Stimulated activated CD8-positive, alpha-beta memory T cell treated with anti-CD3 and anti-CD28 coated beads, Interleukin-15, amount 100 ng/mL, for 48 hours (primary cell): ENCODE results near the gene CBY2.

Experiments
- DNase-seq, 2 donors: peaks; one replicate each; pipeline ENCODE4 v3.0.0-alpha.2; 2020; ENCODE audit warnings: low read depth in 2 of 2

CBY2 gene

DNA sequence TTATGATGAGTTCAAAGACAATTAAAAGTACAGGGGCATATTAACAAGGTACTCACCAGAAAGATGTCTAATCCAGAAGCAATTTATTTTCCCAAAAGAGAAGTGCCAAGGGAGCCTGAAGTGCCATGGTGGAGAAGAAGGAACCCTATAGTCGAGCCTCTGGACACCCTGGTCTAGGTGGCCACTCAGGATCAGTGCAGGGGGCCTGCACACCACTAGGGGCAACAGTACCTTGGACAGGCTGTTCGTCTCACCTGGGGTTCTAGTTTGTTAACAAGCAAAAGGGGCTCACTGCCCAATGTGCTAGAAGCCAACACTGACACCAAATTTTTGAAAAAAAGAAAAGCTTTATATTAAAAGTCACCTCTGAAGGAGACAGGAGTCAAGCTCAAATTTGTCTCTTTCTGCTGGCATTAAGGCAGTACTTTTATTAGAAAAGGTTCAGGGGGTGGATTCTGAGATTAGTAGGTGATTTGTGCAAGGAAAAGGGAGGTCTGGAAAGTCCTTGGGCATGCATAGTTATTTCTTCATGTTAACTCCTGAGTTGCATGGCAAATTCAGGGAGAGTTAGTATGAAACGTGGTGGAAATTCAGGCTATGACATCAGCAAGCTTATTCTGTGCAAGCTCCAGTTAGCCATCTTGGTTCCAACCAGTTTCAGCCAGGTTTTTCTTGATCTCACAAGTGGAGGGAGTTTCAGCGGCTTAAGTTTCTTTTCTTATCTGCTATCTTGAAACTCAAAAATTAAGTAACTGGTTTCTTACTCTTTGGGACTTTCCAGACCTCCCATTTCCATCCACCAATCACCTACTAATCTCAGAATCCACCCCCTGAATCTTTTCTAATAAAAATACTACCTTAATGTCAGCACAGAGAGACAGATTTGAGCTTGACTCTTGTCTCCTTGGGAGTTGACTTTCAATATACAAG, 884 bp upstream of the CBY2 start:
- DNase-seq = no peak

DNA sequence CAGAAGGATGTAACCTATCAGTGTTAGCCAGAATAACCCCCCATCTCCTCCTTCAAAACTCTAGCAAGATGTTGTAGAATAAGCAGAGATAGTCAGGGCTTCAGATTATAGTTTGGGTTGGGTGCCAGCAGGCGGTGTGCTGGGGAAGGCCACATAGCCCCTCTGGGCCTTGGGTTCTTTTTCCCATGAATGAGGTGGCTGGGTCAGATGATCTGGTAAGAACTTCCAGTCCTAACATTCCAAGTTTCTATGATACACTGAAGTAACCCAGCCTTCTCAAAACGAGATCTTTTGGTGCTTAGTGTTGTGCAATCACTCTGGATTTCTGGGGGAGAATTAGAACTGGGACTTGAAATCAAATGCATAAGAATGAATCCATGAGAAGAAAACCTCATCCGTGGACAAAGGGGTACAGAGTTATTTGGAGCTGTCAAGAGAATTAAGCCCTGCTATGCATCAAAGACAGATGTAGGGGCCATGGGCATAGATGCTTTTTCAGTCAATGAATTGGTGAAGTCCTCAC, 810 bp downstream of the CBY2 start:
- no peak for DNase-seq

DNA sequence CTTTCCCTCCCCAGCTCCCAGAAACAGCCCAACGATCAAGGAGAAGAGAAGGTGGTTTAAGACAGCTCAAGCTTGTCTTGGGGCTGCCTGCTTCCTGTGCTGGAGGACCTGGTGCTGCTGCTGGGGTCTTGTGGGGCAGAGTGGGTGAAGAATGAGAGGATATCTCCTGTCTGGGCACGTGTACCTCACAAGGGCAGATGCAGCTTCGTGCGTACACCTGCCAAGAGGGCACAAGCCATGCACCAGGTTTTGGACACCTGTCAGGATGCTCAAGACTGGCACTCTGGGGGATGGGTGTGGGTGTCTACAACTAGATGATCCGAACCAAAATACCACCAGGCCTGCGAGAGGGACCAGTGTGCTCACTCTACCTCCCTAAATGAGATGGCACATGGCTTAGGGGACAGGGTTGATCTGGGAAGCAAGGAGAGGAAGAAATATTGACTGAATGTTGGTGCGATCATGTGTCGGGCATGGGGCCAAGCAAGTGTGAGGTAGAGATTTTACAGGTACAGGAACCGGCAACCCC, 2.2 kb downstream of the CBY2 start:
- no peak for DNase-seq

DNA sequence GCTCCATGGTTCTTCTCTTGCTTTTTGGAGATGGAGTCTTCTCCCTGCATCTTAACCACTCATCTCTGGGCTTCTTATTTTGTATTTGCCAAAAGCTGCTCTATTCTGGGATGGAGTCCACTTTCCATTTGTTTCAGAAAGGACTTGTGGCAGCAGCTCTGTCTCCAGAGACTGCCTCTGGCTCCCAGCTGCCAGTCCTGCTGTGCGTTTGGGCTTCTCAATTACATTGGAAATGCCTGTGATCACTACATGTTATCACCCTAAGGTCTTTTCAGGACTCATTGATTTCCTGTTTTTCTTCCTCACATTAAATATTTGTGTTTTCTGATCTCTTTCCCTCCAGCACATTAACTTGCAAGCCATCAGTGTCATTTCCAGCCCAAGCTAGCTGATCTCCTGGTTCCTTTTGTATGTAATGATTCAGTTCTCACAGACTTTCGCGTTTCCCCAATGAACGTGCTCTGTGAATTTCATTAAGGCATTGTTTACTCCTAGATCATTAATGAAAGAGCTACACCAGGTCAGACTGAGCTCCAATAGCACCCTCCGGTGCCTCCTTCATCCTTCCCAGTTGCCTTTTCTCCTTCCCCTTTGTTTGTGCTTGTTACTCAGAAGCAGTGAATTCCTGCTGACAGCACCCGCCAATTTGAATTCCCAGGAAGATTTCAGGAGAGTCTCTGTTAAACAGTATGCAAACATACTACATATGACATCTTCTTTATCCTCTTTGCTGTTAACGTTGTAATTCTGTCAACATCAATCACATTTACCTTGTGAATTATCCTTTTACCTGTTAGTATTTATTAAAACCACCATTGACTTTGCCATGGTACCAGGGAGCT, 3.0 kb downstream of the CBY2 start:
- no peak for DNase-seq

DNA sequence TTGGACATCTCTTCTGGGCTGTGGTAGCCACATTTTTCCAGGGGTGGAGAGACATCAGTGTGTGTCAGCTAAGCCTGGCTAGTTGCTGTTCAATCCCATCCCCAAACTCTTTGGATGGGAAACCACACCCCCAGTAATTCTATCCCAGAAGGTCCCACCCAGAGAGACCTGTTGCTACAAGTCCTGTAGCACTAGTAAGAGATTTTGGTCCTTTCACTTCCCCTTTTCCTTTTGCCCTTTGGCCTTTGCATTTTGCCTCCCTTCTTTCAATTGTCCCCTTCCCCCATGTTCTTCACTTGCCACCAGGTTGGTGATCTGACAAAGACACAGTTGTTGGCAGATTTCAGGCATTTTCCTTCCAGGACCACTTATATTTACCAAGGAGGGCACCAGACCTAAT, 3.8 kb downstream of the CBY2 start:
- DNase-seq = no peak

DNA sequence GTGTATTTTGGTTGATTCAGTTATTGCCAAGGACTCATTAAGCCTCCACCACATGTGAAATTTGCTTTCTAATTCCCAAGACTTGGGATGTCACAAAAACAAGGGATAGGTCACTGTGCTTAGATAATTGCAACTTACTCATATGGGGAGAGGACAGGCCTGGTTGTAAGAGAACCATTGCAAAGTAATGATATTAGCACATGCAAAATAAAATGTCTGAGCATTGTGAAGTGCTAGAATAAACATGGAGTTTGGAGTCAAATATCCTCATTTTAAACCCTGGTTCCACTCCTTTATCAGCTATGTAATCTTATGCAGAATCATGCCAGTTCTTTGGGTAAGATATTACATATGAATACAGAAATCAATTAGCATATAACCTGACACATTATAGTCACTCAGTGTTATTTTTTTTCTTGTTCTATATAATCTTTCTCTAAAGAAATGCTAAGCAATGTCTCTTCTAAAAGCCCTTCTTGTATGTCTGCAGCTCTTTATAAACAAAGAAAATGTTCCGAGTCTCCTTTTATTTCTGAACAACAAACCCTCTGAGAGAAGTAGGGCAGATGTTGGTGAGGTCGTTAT, 5.5 kb downstream of the CBY2 start:
- DNase-seq = no peak

DNA sequence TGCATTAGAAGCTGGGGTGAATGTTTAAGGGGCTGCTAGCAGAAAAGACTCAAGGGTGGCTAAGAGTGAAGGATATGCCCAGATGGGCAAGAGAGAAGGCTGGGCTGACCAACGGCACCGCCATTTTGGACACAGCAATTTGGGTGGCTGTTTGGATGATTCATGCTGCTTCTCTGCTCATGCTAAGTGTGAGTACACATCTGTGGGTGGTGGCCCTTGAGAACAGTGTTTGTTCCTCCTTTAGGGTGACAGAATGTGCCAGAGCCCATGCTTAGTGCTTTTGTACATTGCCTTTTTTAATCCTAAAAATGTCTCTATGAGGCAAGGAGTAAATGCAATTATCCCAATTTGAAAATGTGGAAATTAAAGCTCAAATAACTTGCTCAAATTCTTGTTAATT, 9.8 kb downstream of the CBY2 start:
- no peak for DNase-seq

DNA sequence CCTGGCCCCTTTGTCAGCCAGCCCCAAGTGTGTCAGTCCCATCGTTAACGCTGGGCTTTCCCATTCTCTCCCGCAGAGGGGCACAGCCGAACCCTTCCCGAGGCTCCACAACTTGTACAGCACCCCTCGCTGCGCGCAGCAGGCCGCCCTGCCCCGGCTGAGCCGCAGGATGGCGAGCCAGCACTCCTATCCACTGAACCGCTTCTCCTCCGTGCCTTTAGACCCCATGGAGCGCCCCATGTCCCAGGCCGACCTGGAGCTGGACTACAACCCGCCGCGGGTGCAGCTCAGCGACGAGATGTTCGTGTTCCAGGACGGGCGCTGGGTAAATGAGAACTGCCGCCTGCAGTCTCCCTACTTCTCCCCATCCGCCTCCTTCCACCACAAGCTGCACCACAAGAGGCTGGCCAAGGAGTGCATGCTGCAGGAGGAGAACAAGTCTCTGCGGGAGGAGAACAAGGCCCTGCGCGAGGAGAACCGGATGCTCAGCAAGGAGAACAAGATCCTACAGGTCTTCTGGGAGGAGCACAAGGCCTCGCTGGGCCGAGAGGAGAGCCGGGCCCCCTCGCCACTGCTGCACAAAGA, 11.1 kb downstream of the CBY2 start:
- DNase-seq = no peak

DNA sequence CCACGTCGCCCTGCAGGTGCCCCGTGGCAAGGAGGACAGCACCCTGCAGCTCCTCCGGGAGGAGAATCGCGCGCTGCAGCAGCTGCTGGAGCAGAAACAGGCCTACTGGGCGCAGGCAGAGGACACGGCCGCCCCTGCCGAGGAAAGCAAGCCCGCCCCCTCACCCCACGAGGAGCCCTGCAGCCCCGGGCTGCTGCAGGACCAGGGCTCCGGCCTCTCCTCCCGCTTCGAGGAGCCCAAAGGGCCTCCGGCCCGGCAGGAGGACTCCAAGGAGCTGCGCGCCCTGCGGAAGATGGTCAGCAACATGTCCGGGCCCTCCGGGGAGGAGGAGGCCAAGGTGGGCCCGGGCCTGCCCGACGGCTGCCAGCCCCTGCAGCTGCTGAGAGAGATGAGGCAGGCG, 11.6 kb downstream of the CBY2 start:
- no peak for DNase-seq

DNA sequence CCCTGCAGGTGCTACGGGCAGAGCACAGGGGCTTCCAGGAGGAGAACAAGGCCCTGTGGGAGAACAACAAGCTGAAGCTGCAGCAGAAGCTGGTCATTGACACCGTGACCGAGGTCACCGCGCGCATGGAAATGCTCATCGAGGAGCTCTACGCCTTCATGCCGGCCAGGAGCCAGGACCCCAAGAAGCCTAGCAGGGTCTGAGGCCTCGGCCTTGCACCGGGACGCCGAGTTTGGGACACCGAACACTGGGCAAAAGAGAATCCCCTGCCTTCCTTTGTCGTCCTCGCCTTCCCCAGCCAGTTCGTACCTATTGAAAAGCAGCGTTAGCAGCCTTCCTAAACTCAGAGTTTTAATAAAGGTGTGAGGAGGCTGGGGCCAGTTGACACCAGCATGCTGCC, 12.1 kb downstream of the CBY2 start:
- no peak for DNase-seq

DNA sequence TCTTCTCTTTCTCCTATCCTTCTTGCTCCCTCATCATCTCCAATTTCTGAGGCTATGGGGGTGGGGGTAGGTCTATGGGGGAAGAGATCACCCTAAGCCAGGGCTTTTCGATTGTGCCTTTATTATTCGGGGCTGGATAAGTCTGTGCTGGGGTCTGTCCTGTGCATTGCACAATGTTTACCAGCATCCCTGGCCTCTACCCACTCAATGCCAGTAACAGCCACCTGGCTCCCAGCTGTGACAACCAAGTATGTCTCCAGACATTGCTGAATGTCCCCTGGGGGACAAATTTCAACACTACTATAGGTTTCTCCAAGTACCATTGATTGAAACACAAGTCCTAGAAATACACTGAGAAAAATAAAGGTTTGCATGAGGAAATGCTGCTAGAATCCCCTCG, 13.2 kb downstream of the CBY2 start:
- no peak for DNase-seq

DNA sequence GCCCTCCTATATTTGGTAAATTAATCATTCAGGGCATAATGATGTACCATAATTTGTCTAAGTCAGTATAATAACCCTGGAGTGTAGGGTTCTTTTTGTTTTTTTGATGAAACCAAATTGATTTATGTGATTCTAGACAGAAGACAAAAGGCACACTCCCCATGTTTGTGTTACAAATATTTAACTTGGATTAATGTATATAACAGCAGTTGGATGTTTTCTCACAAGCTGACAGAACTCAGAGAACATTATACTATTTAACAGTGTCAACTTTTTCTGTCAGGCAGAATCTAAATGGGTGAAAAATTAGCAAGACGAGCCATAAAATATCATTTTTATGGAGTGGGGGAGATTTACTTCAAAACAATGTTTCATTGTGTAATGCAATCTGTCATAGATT, 15.2 kb downstream of the CBY2 start:
- DNase-seq = no peak

DNA sequence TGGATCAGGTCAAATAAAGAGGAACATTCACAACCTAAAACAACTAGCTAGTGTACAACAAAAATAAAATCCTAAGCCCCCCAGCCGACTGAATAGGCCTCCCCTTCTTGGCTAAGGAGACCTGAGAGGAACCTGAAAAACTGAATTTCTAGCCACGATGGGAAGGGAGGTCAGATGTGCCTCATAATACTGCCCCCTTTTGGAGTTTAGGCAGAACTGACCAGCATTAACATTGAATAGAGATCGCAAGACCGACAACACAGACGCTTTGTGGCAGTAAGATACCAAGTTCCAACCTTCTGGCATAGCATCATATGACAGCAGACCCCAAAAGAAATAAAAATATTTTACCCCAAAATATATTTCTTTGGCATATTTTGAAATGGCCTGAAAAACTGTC, 15.9 kb downstream of the CBY2 start:
- DNase-seq = no peak

DNA sequence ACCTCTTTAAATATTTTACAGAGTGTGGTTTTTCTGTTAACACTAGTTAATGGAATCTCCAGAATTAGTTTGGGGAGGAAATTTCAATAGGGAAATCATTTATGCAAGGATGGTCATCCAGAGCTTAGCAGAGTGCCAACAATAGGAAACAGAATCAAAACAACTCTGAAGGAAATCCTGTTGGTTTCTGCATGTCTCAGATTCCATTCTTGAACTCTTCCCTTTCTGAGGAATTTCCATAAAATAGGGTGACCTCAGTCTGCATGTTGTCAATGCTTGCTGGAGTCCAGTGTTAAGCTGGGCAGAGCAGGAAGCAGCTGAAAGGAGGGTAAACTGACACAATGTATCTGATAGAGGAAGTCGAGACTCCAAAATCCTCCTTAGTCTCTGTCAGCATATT, 16.9 kb downstream of the CBY2 start:
- no peak for DNase-seq

DNA sequence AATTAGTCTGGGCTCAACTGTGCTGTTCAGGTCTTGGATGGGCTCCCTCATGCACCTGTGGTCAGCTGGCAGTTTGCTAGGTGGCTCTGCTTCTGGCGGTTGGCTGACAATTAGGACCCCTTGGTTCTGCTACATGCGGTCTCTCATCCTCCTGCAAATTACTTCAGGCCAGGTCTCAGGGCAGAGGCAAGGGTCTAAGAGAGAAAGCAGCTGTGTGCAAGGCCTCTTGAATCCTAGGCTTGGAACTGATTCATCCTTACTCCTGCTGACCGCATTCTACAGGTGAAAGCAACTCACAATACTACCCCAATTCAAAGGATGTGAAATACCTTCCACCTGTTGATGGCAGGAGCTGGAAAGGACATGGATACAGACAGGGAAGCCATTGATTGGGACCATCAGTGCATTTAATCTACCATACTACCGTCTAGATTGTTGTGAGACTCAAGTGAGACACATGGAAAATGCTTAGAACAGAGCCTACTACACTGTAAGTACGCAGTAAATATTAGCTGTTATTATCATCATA, 19.1 kb downstream of the CBY2 start:
- no peak for DNase-seq

DNA sequence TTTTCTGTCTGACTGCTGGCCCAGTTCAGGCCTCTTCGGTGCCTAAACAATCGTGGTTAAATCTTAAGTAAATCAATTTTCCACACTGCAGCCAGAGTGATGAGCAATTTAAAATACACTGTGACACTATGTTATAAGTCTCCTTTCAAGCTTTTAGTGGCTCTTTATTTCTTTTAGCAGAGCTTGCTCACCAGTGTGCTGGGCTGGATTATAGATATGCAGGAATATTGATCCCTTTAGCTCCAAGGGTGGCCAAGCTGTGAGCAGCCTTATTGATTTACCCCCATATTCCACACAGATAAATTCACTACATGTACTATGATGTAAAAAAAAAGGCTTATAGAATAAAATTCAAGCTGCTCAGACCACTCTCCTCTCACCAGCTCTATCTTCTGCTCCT, 21.7 kb downstream of the CBY2 start:
- no peak for DNase-seq

DNA sequence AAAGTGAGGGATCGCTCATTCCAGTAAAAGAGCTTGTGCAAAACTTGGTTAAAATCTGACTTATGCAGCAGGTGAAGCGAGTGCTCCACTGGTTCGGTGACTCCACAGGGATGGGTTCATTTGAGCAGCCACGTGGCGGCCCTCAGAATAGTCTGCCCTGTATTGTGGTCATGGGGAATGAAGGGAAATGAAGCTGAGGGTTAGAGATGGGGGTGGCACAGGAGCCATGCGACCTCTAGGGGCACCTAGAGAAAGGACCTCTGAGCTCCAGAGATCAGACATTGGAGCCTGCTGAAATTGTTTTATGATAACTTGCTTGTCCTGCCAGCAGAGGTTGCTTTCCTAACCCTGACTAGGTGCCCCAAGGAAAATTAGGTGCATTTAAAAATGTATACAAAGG, 26.6 kb downstream of the CBY2 start:
- no peak for DNase-seq

DNA sequence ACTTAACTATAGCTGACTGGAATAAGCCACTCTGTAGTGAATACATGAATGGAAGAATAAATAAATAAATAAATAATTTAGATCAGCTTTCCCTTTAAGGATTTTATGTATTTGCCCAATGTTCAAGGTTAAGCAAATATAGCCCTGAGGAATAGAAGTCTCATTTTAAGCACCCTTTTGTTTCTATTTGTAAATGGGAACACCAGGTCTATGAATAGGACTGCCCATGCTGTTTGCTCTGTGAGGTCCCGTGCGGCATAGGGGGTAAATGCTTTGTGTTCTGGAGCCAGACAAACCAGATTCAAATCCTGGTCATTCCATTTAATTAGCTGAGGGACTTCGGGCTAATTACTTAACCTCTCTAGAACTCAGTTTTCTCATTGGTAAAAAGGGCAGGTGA, 29.3 kb downstream of the CBY2 start:
- DNase-seq = no peak

DNA sequence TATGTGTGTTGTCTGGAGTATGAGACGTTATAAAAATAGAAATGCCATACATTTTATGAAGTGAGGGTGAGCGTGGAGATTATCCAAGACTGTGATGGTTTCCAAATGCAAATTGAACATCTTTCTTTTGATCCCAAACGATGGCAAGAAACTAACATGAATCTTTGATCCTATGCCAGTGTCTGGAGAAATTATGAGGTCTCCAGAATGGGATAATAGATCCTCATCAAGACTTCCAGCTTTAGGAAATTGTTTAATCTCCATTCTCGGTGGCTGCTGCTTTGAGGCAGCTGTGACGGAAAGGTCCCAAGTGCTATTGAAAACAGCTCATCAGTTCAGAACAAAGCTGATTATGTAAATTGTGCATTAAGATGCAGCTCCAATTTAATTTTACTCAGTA, 30.8 kb downstream of the CBY2 start:
- DNase-seq = no peak

DNA sequence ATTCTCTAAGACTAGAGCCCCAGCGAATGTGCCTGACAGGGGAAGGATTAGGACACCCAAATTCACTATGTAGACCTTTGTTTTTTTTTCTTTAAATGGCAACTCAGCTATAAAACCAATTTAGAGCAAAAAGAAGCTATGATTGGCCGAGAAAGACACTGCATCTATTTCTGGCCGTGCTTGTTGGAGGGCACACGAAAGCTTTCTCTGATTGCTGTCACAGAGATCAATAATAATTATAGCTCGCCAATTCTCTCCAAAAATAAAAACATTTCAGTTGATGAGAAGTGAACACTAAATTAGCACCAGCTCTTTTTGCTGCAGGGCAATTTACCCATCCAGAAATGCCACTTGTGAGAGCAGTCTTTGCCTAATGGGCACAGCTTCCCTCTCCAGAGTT, 31.2 kb downstream of the CBY2 start:
- DNase-seq = no peak

DNA sequence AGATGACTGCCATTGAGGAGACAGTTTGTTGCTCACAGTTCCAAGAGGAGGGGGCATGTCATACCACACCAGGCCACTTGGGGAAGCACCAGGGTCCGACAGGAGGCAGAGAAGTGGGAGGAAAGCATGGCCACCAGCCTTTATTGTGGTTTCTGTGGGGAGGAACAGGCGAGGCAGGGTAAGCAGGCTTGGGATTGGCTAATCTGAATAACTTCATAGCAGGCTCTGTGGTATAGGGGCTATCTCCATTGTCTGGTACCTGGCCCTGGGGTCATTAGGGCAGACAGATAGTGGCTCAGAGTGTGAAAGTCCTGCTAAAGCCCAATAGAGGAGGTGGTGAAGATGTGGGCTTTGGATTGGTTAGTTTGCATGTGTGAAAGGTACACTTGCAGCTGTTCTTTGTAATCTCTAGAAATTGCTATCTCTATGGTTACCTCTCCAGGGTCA, 35.5 kb downstream of the CBY2 start:
- peak; percentile 4 to 5 for DNase-seq
